ENCODE results near the gene KIF5B.
A peak's percentile ranks its signal among the peaks of the same experiment; 100 is the strongest.

GRCh38 chr10:31977440-31978155 lies 78.6 kb downstream of the KIF5B start:
- TF ChIP-seq, protein P1, sequence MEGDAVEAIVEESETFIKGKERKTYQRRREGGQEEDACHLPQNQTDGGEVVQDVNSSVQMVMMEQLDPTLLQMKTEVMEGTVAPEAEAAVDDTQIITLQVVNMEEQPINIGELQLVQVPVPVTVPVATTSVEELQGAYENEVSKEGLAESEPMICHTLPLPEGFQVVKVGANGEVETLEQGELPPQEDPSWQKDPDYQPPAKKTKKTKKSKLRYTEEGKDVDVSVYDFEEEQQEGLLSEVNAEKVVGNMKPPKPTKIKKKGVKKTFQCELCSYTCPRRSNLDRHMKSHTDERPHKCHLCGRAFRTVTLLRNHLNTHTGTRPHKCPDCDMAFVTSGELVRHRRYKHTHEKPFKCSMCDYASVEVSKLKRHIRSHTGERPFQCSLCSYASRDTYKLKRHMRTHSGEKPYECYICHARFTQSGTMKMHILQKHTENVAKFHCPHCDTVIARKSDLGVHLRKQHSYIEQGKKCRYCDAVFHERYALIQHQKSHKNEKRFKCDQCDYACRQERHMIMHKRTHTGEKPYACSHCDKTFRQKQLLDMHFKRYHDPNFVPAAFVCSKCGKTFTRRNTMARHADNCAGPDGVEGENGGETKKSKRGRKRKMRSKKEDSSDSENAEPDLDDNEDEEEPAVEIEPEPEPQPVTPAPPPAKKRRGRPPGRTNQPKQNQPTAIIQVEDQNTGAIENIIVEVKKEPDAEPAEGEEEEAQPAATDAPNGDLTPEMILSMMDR (IDR thresholded peaks at IDR 0.05; ENCODE audit: insufficient read depth, low read length) = no peak
- TF ChIP-seq POLR2AphosphoS5 (IDR thresholded peaks at IDR 0.05; ENCODE audit: low read depth) (peak; percentile 92), GABPA (IDR thresholded peaks at IDR 0.05; ENCODE audit: low read depth) (no peak), REST (IDR thresholded peaks at IDR 0.05; ENCODE audit: insufficient replicate concordance, low read depth) (no peak), SPI1 (IDR thresholded peaks at IDR 0.05; ENCODE audit: borderline replicate concordance, low read depth) (peak; percentile 82)

Data from HL-60 (cell line).